Ectodermal cell (in vitro differentiated cells): ENCODE data around the gene H2AZ2.
"Not testable (repeated sequence)": the region's sequence is repeated elsewhere in the genome, so short reads cannot be mapped to it uniquely, and the experiment has no call there.

Source experiments
- H3K27ac ChIP-seq: 2 replicates; pipeline ENCODE4 v1.7.0; 2013; ENCODE audit warnings: mild to moderate bottlenecking, low read depth, low read length; ENCODE audit not compliant: insufficient read depth, poor library complexity, severe bottlenecking
- H3K27me3 ChIP-seq: 2 replicates; pipeline ENCODE4 v1.7.0; 2013; ENCODE audit warnings: mild to moderate bottlenecking, low read length; ENCODE audit not compliant: insufficient read depth, control insufficient read depth, poor library complexity, severe bottlenecking
- H3K36me3 ChIP-seq: one replicate; pipeline ENCODE4 v1.7.0; 2013; ENCODE audit warnings: low read length; ENCODE audit not compliant: control insufficient read depth, insufficient read depth
- H3K4me1 ChIP-seq: one replicate; pipeline ENCODE4 v1.7.0; 2013; ENCODE audit warnings: low read length; ENCODE audit not compliant: control insufficient read depth, insufficient read depth
- H3K4me3 ChIP-seq: 2 replicates; pipeline ENCODE4 v1.7.0; 2013; ENCODE audit warnings: low read depth, low read length, control low read depth; ENCODE audit not compliant: insufficient read depth
- H3K9me3 ChIP-seq: 2 replicates; pipeline ENCODE4 v1.7.0; 2013; ENCODE audit warnings: mild to moderate bottlenecking, low read length, moderate library complexity; ENCODE audit not compliant: control insufficient read depth
- WGBS, 2 experiments: methylation state at CpG; one replicate each; pipeline ENCODE4 v1.1.7; 2013; ENCODE audit warnings: missing lambda C conversion rate in 2 of 2; 5-methylcytosine and 5-hydroxymethylcytosine counted together

Gene H2AZ2

DNA sequence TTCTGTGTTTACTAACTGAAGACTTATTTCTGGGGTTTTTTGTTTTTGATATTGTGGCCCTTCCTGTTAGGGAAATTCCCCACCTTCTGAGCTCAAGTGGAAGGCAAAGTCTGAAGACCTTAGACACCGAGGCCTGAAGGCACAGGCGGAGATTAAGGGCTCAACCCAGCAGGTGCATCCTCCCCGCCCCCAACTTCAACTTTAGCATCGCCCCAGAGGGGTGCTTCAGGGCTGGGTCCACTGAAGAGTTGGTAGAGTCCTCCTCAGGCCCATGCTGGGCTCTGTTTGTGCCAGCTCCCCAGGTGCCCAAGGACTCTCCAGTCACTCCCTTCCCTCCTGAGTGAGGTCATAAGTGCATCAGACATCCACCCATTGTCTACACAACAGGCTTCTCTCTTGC is 60.8 kb downstream of the H2AZ2 start:
- no peaks in the 10 kb centered on the region for H3K27me3 ChIP-seq
- no peak overlapping the region for H3K27ac ChIP-seq
- no peaks in the 10 kb centered on the region for H3K4me1 ChIP-seq
- no peak overlapping the region for H3K4me3 ChIP-seq
- 48 to 52% methylated on average over 4 of the region's 4 CpGs for WGBS, 2 experiments
- no peaks in the 10 kb centered on the region for H3K9me3 ChIP-seq
- no peaks in the 10 kb centered on the region for H3K36me3 ChIP-seq

DNA sequence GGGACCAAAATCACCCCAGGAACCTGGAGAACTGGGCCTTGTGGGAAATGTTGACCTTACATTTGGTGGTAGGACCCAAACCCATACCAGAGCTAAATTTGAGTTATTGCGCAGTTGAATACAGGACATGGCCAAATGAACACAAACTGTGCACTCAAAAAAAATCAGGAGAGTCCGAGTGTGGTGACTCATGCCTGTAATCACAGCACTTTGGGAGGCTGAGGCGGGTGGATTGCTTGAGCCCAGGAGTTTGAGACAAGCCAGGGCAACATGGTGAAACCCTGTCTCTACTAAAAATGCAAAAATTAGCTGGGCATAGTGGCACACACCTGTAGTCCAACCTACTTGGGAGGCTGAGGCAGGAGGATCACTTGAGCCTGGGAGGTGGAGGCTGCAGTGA is 62.7 kb downstream of the H2AZ2 start:
- not testable (repeated sequence) for H3K27ac ChIP-seq, H3K9me3 ChIP-seq, H3K36me3 ChIP-seq, H3K4me1 ChIP-seq, H3K4me3 ChIP-seq, H3K27me3 ChIP-seq
- WGBS, 2 experiments: 92 to 94% methylated on average over 3 of the region's 3 CpGs

DNA sequence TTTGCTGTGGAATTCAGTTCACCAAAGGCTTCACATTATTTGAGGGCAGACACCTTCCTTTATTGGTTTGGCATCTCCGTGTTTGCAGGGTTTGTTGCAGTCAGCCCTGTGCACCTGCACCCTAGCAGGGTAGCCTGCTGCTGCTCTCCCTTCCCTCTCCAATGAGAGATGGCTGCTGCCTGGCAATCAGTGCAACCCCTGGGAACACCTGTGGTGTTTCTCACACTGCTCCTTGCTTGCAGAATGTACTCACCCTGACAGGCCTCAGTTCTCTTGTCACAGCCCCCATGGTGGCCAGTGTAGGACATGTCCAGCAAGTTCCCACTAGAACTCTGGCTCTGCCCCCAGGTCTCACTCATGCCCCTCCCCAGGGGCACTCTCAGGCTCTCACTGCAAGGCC is 63.5 kb downstream of the H2AZ2 start:
- Histone ChIP-seq H3K27me3 (no peaks in the 10 kb centered on the region), H3K4me1 (no peaks in the 10 kb centered on the region), H3K27ac (no peak overlapping the region), H3K36me3 (no peaks in the 10 kb centered on the region), H3K4me3 (no peak overlapping the region), H3K9me3 (no peaks in the 10 kb centered on the region)
- 64 to 72% methylated on average over 1 of the region's 1 CpG for WGBS, 2 experiments

DNA sequence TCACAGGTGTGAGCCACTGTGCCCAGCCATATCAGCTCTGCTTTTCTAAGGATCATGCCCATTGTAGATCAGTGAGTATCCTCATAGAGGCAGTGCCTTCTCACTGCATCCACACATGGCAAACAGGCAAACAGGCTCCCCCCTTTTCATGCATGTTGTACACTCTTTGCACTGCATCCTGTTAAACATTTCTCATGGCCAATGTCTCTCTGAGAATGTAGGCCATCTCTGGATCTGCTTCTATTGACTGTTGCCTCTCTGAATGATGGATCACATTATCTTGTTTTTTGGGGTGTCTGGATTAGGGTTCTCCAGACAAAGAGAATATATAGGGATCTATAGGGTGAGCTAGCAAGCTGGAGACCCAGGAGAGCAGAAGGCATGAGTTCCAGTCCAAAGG is 64.5 kb downstream of the H2AZ2 start:
- no peaks in the 10 kb centered on the region for H3K36me3 ChIP-seq
- no peaks in the 10 kb centered on the region for H3K4me1 ChIP-seq
- H3K27me3 ChIP-seq: no peaks in the 10 kb centered on the region
- H3K4me3 ChIP-seq: no peak overlapping the region
- H3K27ac ChIP-seq: no peak overlapping the region
- no peaks in the 10 kb centered on the region for H3K9me3 ChIP-seq

DNA sequence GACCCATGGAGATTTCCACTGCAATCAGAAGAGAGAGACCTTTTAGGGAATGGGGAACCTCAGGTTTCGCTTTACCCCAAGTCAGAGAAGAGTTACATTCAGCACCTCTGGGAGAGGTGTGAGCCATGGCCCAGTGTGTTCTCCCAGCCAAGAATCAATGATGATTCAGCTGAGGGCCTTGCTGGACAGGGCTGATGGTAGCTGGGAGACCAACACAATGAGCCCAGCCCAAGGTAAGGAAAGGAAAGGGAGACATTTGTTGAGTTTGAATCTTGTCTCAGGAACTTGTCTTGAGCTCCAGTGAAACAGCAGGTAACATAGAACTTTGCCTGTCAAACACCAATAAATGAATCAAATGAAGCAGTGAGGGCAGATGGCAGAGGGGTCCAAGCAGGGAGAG is 65.4 kb downstream of the H2AZ2 start:
- Histone ChIP-seq H3K9me3 (no peaks in the 10 kb centered on the region), H3K4me3 (no peak overlapping the region), H3K27ac (no peak overlapping the region), H3K36me3 (no peaks in the 10 kb centered on the region), H3K4me1 (no peaks in the 10 kb centered on the region), H3K27me3 (no peaks in the 10 kb centered on the region)
- WGBS, 2 experiments: 92 to 94% methylated on average over 1 of the region's 1 CpG
